HG03558 (cell line): Measurements from ENCODE around the gene RHOBTB1.

Source experiments
- ATAC-seq: cut with Tn5 transposase; IDR thresholded peaks from one replicate; pipeline ENCODE4 v1.9.1; 2021; ENCODE audit warnings: moderate number of reproducible peaks; ENCODE audit not compliant: unreplicated experiment; ENCODE audit errors: extremely low read depth

Gene RHOBTB1

DNA sequence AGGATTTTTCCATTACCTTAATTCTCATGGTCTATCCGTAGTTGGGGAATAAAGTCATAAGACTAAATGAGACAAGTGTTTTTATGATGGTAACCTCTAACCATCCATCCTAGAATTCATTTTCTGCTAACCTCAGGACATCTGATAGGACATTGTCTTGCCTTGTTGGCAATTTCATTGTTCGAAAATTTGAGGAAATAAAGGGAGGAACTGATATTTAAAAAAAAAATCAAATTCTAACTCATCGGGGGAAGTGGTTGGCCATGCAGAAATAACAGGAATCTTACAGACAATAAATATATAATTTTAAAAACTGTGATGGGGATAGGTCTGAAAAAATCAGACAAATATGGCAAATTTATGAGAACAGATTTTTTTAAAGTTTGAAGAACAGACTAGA lies 21.7 kb upstream of the RHOBTB1 start:
- no peak for ATAC-seq

DNA sequence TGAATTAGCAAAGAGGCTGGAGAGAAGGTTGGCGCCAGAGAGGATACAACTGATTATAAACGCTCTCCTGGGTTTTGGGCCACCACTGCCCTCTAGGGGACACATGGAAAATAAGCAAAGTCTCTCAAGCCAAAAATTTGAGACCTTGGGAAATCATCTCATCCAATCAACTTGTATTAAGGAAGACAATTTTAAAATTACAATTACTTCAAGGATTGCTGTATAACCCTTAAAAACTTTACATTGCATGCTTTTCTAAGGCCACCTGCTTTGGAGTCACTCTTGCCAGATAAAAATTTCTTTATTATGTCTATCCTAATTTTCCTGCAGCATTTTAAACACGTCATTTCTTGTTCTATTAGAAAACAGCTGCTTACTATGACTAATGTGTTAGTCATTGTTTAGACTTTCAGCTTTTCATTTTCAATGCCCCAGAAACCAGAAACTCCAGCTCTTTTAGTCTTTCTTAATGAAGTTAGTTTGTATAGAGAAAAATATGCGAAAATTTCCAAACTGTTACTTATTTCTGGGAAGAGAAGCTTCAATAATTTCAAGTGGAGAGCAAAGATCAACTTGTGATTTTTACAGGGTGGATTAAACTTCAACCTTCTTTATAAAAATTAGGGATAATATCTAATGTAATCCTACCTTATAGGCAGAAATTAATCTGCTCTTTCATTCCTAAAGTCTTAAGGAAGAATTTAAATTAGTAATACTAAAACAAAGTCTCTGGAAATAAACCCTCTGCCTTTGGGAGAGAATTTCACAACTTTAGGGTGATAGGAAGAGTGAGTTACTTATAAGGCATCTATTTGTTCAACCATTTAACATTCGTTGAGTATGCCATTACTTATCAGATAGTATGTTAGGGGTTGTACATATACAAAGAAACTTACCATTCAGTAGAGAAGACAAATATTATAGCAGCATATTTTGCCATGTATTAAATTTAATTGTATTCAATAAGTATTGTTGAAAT lies 20.6 kb upstream of the RHOBTB1 start:
- no peak for ATAC-seq

DNA sequence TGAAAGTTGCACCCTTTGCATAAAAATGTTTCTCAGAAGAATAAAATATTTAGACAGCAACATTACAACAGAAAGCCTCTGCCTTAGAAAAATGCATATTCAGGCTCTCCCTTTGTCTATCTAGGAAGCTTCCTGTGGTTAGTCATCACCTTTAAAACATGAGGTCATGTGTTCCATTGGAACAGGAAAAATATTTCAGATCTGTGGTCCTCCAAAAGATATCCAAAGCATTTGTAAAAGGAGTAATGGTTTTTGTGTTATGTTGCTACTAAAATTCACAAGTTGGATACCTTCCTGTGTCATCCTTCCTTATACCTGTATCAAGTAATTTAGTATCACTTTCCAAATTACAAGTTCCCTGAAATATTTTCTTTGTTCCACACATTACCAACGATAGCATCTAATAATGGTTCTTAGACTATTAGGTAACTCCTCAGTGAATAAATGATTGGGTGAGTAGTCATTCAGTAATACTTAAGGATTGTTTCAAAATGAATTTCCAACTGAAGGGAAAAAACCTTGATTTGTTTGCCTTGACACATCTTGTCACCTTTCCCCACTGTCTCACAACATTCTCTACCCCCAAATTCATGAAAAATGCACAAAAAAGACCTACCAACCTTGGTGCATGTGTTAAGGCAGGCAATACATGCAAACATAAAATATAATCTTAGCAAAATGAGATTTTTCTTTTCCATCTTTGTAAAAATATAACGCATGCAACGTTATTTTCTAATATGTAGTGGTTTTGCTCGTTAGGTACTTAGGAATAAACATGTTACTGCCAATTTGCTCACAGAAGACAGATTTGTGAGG lies 19.7 kb upstream of the RHOBTB1 start:
- no peak for ATAC-seq

DNA sequence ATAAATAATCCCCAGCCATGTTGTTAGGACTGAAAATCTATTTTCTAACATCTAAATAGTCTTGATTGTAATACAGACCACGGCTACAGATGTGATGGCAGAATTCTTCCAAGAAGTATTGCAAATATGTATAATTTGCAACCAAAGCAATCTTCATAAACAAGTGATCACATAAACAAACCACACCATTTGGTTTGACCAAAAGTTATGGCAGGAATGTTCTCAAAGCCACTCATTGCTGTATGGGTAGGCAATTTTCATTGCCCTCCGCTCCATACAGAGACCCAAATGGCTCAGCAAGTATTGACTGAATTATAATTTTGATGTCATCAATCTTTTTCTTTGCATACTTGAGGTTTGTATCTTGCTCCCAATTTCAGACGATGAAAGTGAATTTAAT lies 19.0 kb upstream of the RHOBTB1 start:
- ATAC-seq: no peak

DNA sequence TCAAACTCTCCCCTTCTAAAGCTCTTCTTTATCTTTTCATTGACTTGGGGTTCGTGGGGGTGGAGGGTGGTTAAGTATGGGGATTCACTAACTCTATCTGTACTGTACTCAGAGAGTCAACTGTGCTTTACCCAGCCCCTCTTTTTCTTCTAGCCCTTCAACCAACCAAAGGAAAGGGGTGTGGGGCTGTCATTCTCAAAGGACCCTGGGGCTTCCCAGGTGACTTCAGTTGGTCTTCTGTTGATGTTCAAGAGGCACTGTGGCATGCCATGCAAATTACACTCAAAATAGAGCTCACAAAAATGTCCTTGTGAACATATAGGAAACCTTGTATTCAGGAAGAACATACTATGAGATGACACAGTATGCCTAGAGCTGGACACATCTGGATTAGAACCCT lies 16.9 kb upstream of the RHOBTB1 start:
- no peak for ATAC-seq

DNA sequence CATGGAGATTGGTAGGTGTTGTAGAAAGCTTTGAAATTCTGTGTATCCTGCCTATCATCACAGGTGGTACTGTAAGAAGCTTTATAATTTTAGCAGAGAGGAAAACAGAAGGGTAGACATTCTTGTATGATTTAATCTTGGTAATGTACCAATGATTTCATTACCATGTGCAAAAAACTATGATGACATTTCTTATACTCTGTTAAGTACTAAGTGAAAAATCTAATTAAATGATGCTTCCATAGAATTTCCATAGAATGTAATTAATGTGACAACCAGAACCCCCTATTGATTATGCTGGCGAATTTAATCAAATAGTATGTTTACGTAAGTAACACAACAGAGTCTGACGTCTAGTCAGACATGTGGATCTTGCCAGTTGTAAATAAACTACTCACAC lies 16.0 kb upstream of the RHOBTB1 start:
- ATAC-seq: no peak

DNA sequence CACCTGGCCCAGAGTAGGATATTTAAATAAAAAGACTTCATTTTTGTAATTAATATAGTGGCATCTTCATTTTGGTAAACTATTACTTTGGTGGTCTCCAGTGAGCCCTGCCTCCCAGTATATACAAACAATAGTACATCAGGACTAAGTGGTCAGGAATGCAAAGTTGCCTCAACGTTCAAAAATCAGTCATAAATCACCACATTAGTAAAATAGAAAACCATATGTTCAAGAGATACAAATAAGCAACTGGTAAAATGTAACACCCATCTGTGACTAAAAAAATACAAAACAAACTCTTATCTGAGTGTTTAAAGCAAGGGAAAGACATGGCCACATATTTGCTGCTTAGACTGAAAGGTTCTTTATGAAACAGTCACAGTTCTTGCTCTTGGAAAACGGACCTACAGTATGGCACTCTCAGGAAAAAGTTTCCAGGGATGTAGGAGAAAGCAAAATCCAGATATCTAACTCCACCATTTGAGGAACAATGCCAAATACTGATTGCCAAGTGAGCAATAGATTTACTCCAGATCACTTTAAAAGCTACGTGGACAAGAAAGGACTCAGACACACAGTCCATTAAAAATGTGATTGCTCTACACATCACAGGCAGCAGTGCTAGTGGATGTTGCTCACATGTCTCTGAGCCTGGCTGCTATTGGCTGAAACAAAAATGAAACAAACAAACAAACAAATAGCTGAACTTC lies 15.1 kb upstream of the RHOBTB1 start:
- no peak for ATAC-seq

DNA sequence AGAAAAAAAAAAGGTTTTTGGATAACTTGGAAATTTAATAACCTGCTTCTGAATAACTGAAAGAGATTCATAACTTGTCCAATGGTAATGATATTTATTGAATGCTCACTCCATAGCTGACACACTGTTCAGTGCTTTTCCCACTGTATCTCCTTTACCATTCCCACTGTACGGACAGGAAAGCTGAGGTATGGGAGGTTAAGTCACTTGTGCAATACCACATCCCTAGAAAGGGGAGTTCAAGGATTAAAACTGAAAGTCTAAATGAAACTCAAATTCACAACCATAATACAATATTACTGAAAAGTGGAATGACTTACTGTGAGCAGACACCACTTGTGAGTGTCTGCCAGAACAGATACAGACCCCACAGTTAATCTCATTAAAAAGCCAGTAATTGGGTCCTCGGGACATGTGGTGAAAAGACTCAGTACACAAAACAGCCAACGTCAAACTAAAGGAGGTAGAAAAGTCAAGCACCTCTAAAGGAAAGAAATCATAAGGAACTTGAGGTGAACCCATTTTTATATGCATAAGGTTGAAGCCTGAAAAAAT lies 13.8 kb upstream of the RHOBTB1 start:
- no peak for ATAC-seq

DNA sequence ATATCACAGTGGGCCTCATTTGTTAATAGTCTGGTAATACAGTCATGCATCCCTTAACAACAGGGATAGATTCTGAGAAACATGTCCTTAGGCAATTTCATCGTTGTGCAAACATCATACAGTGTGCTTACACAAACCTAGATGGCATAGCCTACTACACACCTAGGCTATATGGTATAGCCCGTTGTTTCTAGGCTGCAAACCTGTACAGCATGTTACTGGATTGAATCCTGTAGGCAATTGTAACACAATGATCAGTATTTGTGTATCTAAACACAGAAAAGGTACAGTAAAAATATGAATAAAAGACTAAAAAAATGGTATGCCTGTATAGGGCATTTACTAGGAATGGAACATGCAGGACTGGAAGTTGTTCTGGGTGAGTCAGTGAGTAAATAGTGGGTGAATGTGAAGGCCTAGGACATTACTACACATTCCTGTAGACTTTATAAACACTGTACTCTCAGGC lies 12.0 kb upstream of the RHOBTB1 start:
- ATAC-seq: no peak

DNA sequence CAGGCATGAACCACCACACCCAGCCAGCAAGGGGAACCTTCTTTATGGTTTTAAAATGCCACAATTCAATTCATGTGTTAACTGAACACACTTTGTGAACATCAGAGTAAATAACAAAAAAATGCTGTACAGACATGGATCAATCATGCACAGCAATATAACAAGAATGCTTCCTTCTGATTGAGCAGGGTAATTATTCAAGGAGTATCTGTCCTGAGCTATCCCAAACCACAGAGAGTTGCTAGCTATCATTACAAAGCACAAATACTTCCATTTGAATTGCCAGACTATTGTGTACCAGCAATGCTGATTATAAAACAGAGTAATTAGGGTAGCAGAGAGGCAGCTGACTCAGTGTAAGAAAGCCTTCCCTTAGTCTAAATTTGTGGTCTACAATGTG lies 11.3 kb upstream of the RHOBTB1 start:
- ATAC-seq: no peak

DNA sequence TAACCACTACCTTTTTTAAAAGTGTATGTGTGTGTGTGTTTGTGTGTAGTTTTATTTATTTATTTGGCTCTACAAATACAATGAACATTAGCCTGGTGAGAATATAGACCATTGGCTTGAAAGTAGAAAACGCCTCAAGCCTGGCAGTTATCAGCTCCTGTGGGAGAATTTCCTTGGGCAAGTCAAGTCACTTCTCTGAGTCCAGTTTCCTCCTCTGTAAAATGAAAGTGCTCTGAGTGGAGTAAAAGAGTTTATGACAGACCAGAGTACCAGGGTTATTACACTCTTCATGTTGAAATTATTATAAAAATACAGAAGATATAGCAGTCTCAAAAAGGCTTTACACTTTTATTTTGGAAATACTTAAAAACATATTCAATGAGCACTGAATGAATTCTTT lies 10.1 kb upstream of the RHOBTB1 start:
- no peak for ATAC-seq

DNA sequence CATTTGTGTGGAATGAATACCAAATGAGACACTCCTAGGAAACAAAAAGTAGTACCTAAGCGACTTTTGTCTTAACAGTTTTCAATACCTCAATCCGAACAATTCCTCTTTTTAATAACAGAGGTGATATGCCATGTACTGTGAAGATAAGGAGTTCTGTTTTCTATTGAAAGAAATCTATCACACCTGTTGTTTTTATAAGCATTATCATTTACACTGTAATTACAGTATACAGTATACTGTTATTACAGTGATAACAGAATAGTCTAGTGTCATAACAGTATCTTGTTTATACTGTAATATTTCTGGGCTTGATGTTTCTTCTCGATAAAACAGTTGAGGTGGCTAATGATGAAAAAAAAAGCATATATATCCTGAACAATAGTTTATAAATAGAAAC lies 9.4 kb upstream of the RHOBTB1 start:
- no peak for ATAC-seq

DNA sequence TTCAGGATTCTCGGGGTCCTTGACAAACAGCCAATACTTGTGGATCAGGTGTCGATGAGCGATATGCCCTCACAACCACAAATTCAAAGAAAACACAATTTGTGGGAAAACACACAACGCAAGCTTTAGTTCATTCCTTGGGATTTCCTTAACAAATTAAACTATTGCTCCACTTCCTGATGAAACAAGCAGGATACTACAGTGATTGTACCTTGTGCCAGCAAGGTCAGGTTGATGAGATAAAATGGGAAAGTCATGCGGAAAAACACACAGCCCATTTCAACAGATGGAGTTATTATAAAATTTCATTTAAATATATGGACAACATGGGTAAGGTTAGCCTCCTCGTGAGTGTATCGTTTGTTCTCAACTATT lies 8.8 kb upstream of the RHOBTB1 start:
- ATAC-seq: no peak

DNA sequence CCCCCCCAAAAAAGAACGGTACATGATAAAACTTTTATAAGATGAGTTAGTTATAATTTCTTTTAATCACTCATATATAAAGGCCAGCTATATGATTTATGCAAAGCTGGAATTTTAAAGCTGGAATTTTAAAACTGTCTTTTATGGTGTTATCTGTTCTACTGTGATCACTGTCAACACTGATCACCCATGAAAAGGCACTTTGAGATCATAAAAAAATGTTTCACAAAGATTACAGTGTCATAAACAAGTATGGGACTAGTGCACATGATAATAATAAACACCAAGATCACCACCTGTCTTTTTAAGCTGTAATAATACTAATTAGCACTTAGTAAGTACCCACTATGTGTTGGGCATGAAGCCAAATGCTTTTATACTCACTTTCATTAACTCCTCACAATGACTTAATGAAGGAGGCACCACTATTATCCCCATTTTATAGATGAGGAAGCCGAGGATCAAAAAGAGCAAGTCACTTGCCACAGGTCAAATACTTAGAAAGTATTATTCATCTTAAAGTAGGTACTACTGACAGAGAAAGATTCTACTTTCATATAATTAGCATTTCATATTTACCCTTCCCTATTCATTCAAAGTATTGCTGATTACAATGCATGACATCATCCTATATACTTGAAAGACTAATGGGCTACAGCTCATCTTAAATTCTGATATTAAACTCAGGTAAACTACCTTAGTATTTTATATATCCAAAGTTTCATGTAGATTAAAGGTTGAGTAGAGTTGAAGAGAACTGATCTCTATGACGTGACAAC lies 8.3 kb upstream of the RHOBTB1 start:
- no peak for ATAC-seq

DNA sequence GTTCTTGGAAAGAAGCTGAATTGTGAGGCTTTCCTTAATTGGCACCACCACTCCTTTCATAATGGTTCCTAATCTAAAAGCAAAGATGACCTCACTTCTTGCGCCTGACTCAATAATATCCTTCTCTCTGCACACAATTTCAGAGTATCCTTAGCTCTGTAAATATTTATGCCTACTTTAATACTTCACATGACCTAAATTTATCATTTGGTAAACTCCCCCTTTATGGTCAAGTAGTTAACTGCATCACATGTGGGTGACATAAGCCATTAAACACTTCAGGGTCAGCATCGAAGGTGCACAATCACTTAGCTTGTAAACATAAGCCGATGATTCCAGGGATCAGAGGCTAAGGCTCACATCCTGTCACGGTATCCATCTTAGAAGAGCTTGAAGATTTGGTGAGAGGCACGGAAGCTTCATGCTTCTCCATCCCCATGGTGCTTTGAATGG lies 7.3 kb upstream of the RHOBTB1 start:
- ATAC-seq: no peak

DNA sequence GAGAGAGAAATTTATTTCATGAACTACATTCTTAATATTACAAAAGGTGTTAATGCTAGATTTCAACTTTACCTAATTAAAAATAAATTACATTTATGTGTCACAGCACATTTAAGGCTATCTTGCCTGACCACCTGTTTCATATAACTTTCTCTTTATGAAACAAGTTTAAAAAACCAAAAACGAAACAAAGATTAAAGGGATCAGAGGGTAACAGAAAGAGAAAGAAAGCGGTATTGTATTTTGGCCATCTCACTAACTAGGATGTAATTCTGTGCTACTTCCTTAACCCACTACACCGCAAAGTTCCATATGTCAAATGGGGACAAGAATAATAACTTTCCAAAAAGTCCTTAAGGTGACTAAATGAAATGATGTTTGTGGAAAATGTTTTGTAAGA lies 6.3 kb upstream of the RHOBTB1 start:
- no peak for ATAC-seq

DNA sequence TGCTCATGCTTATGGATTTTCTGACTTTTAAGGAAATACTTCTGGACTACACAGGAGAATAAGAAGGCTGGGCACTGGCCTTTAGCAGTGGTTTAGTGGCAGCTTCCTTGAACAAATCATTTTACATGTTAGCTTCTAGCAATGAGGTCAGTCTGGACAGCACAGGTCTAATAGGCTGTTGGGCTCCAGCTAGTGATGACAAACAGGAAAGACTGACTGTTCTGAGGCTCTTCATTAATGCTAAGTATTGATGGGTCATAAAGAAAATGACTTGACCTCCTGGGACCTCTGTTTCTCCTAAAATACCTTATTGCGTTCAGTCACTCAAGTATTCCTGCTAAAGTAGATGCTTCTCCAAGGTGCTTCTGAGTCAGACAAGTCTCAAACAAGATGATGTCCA lies 4.9 kb upstream of the RHOBTB1 start:
- no peak for ATAC-seq

DNA sequence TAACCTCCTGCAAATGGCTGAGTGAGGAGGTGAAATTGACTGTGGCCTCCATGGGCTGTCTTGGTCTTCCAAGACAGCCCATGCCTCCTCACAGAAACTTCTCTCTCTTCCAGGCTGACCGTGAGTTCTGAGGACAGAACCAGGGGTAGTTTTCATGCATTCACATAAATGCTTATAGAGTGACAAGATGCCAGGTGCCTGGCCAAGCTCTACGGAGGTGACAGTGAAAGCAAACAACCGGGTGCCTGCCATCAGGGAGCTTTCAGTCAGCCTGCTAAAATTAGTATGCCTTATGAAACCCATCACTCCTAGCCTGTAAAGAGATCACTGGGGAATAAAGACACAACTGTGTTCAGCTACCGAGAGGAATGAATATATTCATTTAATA lies 919 bp upstream of the RHOBTB1 start:
- no peak for ATAC-seq

DNA sequence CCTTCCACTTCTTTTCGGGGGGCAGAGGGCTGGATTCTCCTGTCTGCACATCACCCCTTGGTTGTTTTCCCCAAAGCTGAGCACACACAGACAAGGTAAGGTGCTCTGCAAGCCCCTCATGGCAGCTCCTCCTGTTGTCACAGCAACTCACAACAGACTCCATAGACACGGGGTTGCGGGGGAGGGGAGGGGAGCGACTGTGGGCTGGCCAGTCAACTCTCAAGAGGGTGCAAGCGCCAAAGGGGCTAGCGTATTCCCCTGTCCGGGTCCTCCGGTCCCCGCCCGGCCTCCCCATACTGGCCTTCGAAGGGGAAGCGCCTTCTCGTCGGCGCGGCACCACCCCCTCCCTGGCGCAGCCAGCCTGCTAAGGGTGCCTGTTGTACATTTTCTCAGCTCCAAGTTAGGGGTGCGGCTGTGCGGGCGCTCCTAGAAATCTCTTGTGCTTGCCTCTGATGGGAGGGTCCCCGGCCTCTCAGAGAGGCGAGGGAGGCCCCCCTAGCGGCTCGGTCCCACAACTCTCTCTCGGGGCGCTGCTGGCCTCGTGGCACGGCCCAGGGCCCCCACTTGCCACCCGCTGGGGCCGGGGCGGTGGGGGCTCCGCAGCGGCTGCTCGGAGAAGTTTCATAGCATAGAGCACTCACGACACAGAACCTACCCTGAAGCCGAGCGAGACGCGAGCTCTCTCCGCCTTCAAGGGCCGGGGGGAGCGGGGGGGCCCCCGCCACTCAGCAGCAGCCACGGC lies 498 bp downstream of the RHOBTB1 start:
- no peak for ATAC-seq
